ENCODE results near the gene STK11.
A peak's percentile ranks its signal among the peaks of the same experiment; 100 is the strongest.

GRCh38 chr19:1259876-1260748, 54.5 kb downstream of the STK11 start:
- no peak for TF ChIP-seq FOXM1 (IDR thresholded peaks at IDR 0.05; ENCODE audit: borderline replicate concordance, low read depth)
- TF ChIP-seq CREB1 (IDR thresholded peaks at IDR 0.05; ENCODE audit: low read depth): no peak
- TF ChIP-seq CEBPB (IDR thresholded peaks at IDR 0.05): 0 out of 2 replicates have a peak, but pooled peaks have one; percentile 5
- no peak for TF ChIP-seq USF1 (IDR thresholded peaks at IDR 0.05)
- no peak for TF ChIP-seq TEAD4 (IDR thresholded peaks at IDR 0.05)
- TF ChIP-seq YY1 (IDR thresholded peaks at IDR 0.05; ENCODE audit: low read depth): no peak
- TF ChIP-seq EP300 (IDR thresholded peaks at IDR 0.05; ENCODE audit: borderline replicate concordance): no peak
- no peak for TF ChIP-seq MAX (IDR thresholded peaks at IDR 0.05)
- TF ChIP-seq TAF1 (IDR thresholded peaks at IDR 0.05; ENCODE audit: low read depth): no peak
- no peak for TF ChIP-seq REST (IDR thresholded peaks at IDR 0.05; ENCODE audit: low read depth)

Measured in Ishikawa (cell line).